Measurements from ENCODE around the gene DYNLT3. TPM values are rescaled to one million over a fixed set of nuclear protein-coding genes. Genes with fewer than 3 reads are reported as not detected.

The DYNLT3 gene
- total RNA-seq, 1 donor = 79.9 TPM

GRCh38 chrX:37816766-37817165, 30.6 kb downstream of the DYNLT3 start:
- no peak overlapping the region for H3K4me3 ChIP-seq (ENCODE audit: low read depth, low read length)
- DNase-seq (ENCODE audit: low read depth) = no peak
- TF ChIP-seq, protein P1, sequence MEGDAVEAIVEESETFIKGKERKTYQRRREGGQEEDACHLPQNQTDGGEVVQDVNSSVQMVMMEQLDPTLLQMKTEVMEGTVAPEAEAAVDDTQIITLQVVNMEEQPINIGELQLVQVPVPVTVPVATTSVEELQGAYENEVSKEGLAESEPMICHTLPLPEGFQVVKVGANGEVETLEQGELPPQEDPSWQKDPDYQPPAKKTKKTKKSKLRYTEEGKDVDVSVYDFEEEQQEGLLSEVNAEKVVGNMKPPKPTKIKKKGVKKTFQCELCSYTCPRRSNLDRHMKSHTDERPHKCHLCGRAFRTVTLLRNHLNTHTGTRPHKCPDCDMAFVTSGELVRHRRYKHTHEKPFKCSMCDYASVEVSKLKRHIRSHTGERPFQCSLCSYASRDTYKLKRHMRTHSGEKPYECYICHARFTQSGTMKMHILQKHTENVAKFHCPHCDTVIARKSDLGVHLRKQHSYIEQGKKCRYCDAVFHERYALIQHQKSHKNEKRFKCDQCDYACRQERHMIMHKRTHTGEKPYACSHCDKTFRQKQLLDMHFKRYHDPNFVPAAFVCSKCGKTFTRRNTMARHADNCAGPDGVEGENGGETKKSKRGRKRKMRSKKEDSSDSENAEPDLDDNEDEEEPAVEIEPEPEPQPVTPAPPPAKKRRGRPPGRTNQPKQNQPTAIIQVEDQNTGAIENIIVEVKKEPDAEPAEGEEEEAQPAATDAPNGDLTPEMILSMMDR (IDR thresholded peaks at IDR 0.05; ENCODE audit: insufficient read depth, low read depth, low read length) = no peak

DNA sequence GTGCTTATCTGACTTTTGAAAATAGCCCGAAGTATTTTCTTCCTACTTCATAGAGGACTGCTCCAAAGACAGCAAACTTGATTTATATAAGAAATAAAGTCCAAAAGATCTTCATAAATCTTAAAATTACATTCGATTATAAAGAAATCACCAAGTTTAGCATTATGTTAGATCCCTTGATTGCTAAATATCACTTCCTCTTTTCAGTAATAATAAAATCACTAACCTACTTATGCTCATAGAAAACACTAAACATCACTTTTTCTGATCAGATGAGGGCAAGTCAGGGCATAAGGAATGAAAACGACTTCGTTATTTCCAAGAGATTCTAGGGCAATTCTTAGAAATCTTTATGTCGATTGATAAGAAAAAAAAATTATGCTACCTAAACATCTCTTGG, 32.0 kb downstream of the DYNLT3 start:
- no peak for DNase-seq (ENCODE audit: low read depth)
- TF ChIP-seq, protein P1 (IDR thresholded peaks at IDR 0.05; ENCODE audit: insufficient read depth, low read depth, low read length) = no peak
- no peak overlapping the region for H3K4me3 ChIP-seq (ENCODE audit: low read depth, low read length)

- DNase-seq (ENCODE audit: low read depth) = no peak
- H3K4me3 ChIP-seq (ENCODE audit: low read depth, low read length) = no peak overlapping the region
- TF ChIP-seq, protein P1 (IDR thresholded peaks at IDR 0.05; ENCODE audit: insufficient read depth, low read depth, low read length) = no peak
Measured at GRCh38 chrX:37813570-37813969, 33.8 kb downstream of the DYNLT3 start.

GRCh38 chrX:37812110-37812509, 35.3 kb downstream of the DYNLT3 start:
- DNase-seq (ENCODE audit: low read depth) = no peak

DNA sequence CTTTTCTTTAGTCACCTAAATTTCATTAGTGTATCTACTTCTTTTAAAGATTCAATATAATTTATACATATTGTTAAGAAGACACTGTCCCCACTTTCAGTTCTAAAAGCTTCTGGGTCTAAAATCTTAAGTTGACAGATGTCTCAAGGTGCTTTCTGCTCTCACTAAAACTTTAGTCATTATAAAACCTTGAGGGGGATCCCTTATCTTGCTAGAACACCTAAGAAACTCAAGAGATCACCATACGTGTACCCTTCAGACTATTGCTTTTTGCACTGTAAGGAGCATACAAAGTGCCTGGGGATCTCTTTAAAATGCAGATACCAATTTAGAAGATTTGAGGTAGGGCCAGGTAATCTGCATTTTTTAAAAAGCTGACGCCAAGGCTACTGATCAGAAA, 37.4 kb downstream of the DYNLT3 start:
- TF ChIP-seq, protein P1 (IDR thresholded peaks at IDR 0.05; ENCODE audit: insufficient read depth, low read depth, low read length) = no peak
- no peak for DNase-seq (ENCODE audit: low read depth)
- no peak overlapping the region for H3K4me3 ChIP-seq (ENCODE audit: low read depth, low read length)

More at GRCh38 chrX:37812110-37812509, 35.3 kb downstream of the DYNLT3 start:
- H3K4me3 ChIP-seq (ENCODE audit: low read depth, low read length) = no peak overlapping the region
- TF ChIP-seq, protein P1 (IDR thresholded peaks at IDR 0.05; ENCODE audit: insufficient read depth, low read depth, low read length) = no peak

DNA sequence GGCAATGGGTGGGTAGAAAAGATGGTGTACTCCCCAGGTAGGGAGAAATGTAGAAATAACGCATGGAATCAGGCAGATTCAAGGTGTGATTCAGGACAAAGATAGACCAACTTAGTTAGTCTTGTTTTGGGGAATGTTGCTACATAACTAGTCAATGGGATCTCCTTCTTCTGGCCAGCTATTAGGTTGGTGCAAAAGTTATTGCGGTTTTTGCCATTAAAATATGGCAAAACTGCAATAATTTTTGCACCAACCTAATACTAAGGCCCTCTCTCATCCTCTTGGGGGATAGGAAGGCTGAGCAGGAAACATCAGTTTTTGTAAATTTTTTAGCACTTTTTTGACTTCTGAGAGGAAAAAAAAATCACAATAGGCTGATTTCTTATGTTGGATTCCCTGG, 44.3 kb downstream of the DYNLT3 start:
- TF ChIP-seq, protein P1 (IDR thresholded peaks at IDR 0.05; ENCODE audit: insufficient read depth, low read depth, low read length) = no peak
- H3K4me3 ChIP-seq (ENCODE audit: low read depth, low read length) = no peak overlapping the region
- no peak for DNase-seq (ENCODE audit: low read depth)

DNA sequence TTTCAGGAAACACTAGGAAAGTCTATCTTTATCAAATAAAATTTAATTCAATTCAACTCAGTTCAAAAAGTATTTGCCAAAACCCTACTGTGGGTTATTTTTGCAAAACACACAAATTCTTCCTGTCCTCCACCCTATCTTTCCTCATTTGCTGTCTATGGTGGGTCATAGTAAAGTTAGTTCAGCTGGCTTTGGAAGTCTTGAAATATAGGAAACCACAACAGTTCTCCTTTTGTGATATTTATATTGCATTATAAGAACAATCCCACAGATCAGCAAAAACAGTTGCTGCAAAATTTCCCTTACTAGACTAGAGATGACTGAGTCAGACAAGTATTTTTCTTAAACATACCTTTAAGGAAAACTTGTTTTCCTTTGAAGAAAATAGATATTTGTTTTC, 45.3 kb downstream of the DYNLT3 start:
- no peak for DNase-seq (ENCODE audit: low read depth)
- no peak overlapping the region for H3K4me3 ChIP-seq (ENCODE audit: low read depth, low read length)
- TF ChIP-seq, protein P1 (IDR thresholded peaks at IDR 0.05; ENCODE audit: insufficient read depth, low read depth, low read length) = no peak

Measured in fibroblast of villous mesenchyme (primary cell).